HG03066 (cell line): ENCODE data around the gene FAM20C.

ENCODE experiments used
- ATAC-seq: cut with Tn5 transposase; IDR thresholded peaks from one replicate; pipeline ENCODE4 v1.9.1; 2021; ENCODE audit warnings: low read depth; ENCODE audit not compliant: unreplicated experiment

Gene FAM20C

GRCh38 chr7:221978-222715 is 29.8 kb downstream of the FAM20C start:
- no peak for ATAC-seq

- ATAC-seq = no peak
These were observed 30.3 kb downstream of the FAM20C start for GRCh38 chr7:222716-223041.

- no peak for ATAC-seq
These were observed 30.9 kb downstream of the FAM20C start for GRCh38 chr7:223118-223800.

GRCh38 chr7:223861-224260 is 31.5 kb downstream of the FAM20C start:
- ATAC-seq = no peak

GRCh38 chr7:226281-226895 is 34.0 kb downstream of the FAM20C start:
- ATAC-seq = no peak

- no peak for ATAC-seq
These were observed 35.6 kb downstream of the FAM20C start for GRCh38 chr7:227926-228325.

GRCh38 chr7:228610-229009 is 36.2 kb downstream of the FAM20C start:
- ATAC-seq = no peak

- ATAC-seq = no peak
These were observed 37.0 kb downstream of the FAM20C start for GRCh38 chr7:229184-229964.

- no peak for ATAC-seq
These were observed 37.9 kb downstream of the FAM20C start for GRCh38 chr7:230274-230673.

GRCh38 chr7:231030-231857 is 38.9 kb downstream of the FAM20C start:
- no peak for ATAC-seq

GRCh38 chr7:231858-232246 is 39.5 kb downstream of the FAM20C start:
- ATAC-seq = no peak

- no peak for ATAC-seq
These were observed 40.3 kb downstream of the FAM20C start for GRCh38 chr7:232410-233248.

- ATAC-seq = no peak
These were observed 41.1 kb downstream of the FAM20C start for GRCh38 chr7:233249-234035.

GRCh38 chr7:234051-234707 is 41.8 kb downstream of the FAM20C start:
- no peak for ATAC-seq

- no peak for ATAC-seq
These were observed 42.6 kb downstream of the FAM20C start for GRCh38 chr7:234708-235553.

GRCh38 chr7:235576-236395 is 43.4 kb downstream of the FAM20C start:
- ATAC-seq = no peak
